Measurements from ENCODE around the gene QSER1. TPM values are rescaled to one million over a fixed set of nuclear protein-coding genes. Genes with fewer than 3 reads are reported as not detected.
"Not testable (repeated sequence)": the region's sequence is repeated elsewhere in the genome, so short reads cannot be mapped to it uniquely, and the experiment has no call there.

Gene QSER1
- total RNA-seq: 10 to 100 TPM; 14.1 to 15.2 TPM

GRCh38 chr11:32892355-32893092 lies at the start of gene QSER1:
Gene QSER1, plus strand, starts transcription at chr11:32892811. Its CDS starts 315 bp downstream, at chr11:32893126.
- Mint-ChIP-seq H3K4me1 (peaks cover 18% of the 10 kb centered on the region), H3K27me3 (no peaks in the 10 kb centered on the region), H3K9me3 (no peaks in the 10 kb centered on the region), H3K4me3 (peak within 1 kb of the TSS; percentile 88), H3K36me3 (ENCODE audit: low read depth) (peaks cover 6% of the 10 kb centered on the region), H3K27ac (peak within 1 kb of the TSS; percentile 97)
- ATAC-seq (replicated peaks): peak; percentile 66

- Mint-ChIP-seq H3K4me1 (no peaks in the 10 kb centered on the region), H3K36me3 (ENCODE audit: low read depth) (no peaks in the 10 kb centered on the region), H3K27ac (no peak overlapping the region), H3K27me3 (peaks cover 12% of the 10 kb centered on the region), H3K9me3 (no peaks in the 10 kb centered on the region), H3K4me3 (no peak overlapping the region)
- ATAC-seq (replicated peaks): no peak
These were observed 49.1 kb upstream of the QSER1 start for GRCh38 chr11:32843544-32843943.

- no peak overlapping the region for H3K27ac Mint-ChIP-seq
- H3K9me3 Mint-ChIP-seq: no peaks in the 10 kb centered on the region
- H3K27me3 Mint-ChIP-seq: peaks cover 10% of the 10 kb centered on the region
- no peaks in the 10 kb centered on the region for H3K36me3 Mint-ChIP-seq (ENCODE audit: low read depth)
- no peak overlapping the region for H3K4me3 Mint-ChIP-seq
- ATAC-seq (replicated peaks): no peak
- H3K4me1 Mint-ChIP-seq: no peaks in the 10 kb centered on the region
These were observed 45.1 kb upstream of the QSER1 start for GRCh38 chr11:32847511-32847910.

GRCh38 chr11:32849761-32850160 lies 42.9 kb upstream of the QSER1 start:
- Mint-ChIP-seq H3K27ac (no peak overlapping the region), H3K36me3 (ENCODE audit: low read depth) (no peaks in the 10 kb centered on the region), H3K4me1 (no peaks in the 10 kb centered on the region), H3K9me3 (no peaks in the 10 kb centered on the region), H3K4me3 (no peak overlapping the region), H3K27me3 (peaks cover 13% of the 10 kb centered on the region)
- no peak for ATAC-seq (replicated peaks)

GRCh38 chr11:32851251-32851650 lies 41.4 kb upstream of the QSER1 start:
- Mint-ChIP-seq H3K27ac (no peak overlapping the region), H3K4me3 (no peak overlapping the region), H3K36me3 (ENCODE audit: low read depth) (no peaks in the 10 kb centered on the region), H3K9me3 (no peaks in the 10 kb centered on the region), H3K4me1 (no peaks in the 10 kb centered on the region), H3K27me3 (peaks cover 13% of the 10 kb centered on the region)
- no peak for ATAC-seq (replicated peaks)

GRCh38 chr11:32852207-32852606 lies 40.4 kb upstream of the QSER1 start:
- H3K27ac Mint-ChIP-seq: no peak overlapping the region
- H3K4me3 Mint-ChIP-seq: no peak overlapping the region
- no peaks in the 10 kb centered on the region for H3K36me3 Mint-ChIP-seq (ENCODE audit: low read depth)
- peaks cover 11% of the 10 kb centered on the region for H3K27me3 Mint-ChIP-seq
- H3K4me1 Mint-ChIP-seq: no peaks in the 10 kb centered on the region
- ATAC-seq (replicated peaks): no peak
- H3K9me3 Mint-ChIP-seq: no peaks in the 10 kb centered on the region

- Mint-ChIP-seq H3K9me3 (no peaks in the 10 kb centered on the region), H3K4me3 (no peak overlapping the region), H3K27me3 (peaks cover 15% of the 10 kb centered on the region), H3K36me3 (ENCODE audit: low read depth) (no peaks in the 10 kb centered on the region), H3K4me1 (no peaks in the 10 kb centered on the region), H3K27ac (no peak overlapping the region)
- no peak for ATAC-seq (replicated peaks)
These were observed 37.0 kb upstream of the QSER1 start for GRCh38 chr11:32855601-32856000.

- Mint-ChIP-seq H3K9me3 (no peaks in the 10 kb centered on the region), H3K4me3 (no peak overlapping the region), H3K27me3 (peaks cover 15% of the 10 kb centered on the region), H3K27ac (no peak overlapping the region), H3K36me3 (ENCODE audit: low read depth) (no peaks in the 10 kb centered on the region), H3K4me1 (no peaks in the 10 kb centered on the region)
- ATAC-seq (replicated peaks): no peak
These were observed 33.9 kb upstream of the QSER1 start for GRCh38 chr11:32858731-32859130.

GRCh38 chr11:32861850-32862577 lies 30.6 kb upstream of the QSER1 start:
- no peak overlapping the region for H3K27ac Mint-ChIP-seq
- H3K4me3 Mint-ChIP-seq: no peak overlapping the region
- peaks cover 16% of the 10 kb centered on the region for H3K27me3 Mint-ChIP-seq
- no peaks in the 10 kb centered on the region for H3K36me3 Mint-ChIP-seq (ENCODE audit: low read depth)
- no peak for ATAC-seq (replicated peaks)
- H3K9me3 Mint-ChIP-seq: no peaks in the 10 kb centered on the region
- no peaks in the 10 kb centered on the region for H3K4me1 Mint-ChIP-seq

- no peak for ATAC-seq (replicated peaks)
- Mint-ChIP-seq H3K4me3 (no peak overlapping the region), H3K4me1 (no peaks in the 10 kb centered on the region), H3K36me3 (ENCODE audit: low read depth) (no peaks in the 10 kb centered on the region), H3K9me3 (no peaks in the 10 kb centered on the region), H3K27me3 (peaks cover 15% of the 10 kb centered on the region), H3K27ac (no peak overlapping the region)
These were observed 28.1 kb upstream of the QSER1 start for GRCh38 chr11:32864555-32864954.

GRCh38 chr11:32868752-32869151 lies 23.9 kb upstream of the QSER1 start:
- not testable (repeated sequence) for H3K27me3 Mint-ChIP-seq; H3K27ac Mint-ChIP-seq; H3K4me3 Mint-ChIP-seq; H3K9me3 Mint-ChIP-seq; H3K36me3 Mint-ChIP-seq (ENCODE audit: low read depth); H3K4me1 Mint-ChIP-seq; ATAC-seq (replicated peaks)

GRCh38 chr11:32870676-32871075 lies 21.9 kb upstream of the QSER1 start:
- H3K4me1 Mint-ChIP-seq: no peaks in the 10 kb centered on the region
- peaks cover 11% of the 10 kb centered on the region for H3K27me3 Mint-ChIP-seq
- H3K4me3 Mint-ChIP-seq: no peak overlapping the region
- H3K27ac Mint-ChIP-seq: no peak overlapping the region
- no peaks in the 10 kb centered on the region for H3K9me3 Mint-ChIP-seq
- ATAC-seq (replicated peaks): peak; percentile 44
- H3K36me3 Mint-ChIP-seq (ENCODE audit: low read depth): no peaks in the 10 kb centered on the region

GRCh38 chr11:32874132-32874531 lies 18.5 kb upstream of the QSER1 start:
- Mint-ChIP-seq H3K4me3 (no peak overlapping the region), H3K27me3 (peaks cover 13% of the 10 kb centered on the region), H3K27ac (no peak overlapping the region), H3K4me1 (no peaks in the 10 kb centered on the region), H3K9me3 (no peaks in the 10 kb centered on the region), H3K36me3 (ENCODE audit: low read depth) (no peaks in the 10 kb centered on the region)
- no peak for ATAC-seq (replicated peaks)

GRCh38 chr11:32881286-32881685 lies 11.3 kb upstream of the QSER1 start:
- H3K27me3 Mint-ChIP-seq: peaks cover 11% of the 10 kb centered on the region
- no peaks in the 10 kb centered on the region for H3K36me3 Mint-ChIP-seq (ENCODE audit: low read depth)
- no peaks in the 10 kb centered on the region for H3K9me3 Mint-ChIP-seq
- no peak overlapping the region for H3K4me3 Mint-ChIP-seq
- no peak for ATAC-seq (replicated peaks)
- H3K4me1 Mint-ChIP-seq: no peaks in the 10 kb centered on the region
- no peak overlapping the region for H3K27ac Mint-ChIP-seq

- no peak overlapping the region for H3K4me3 Mint-ChIP-seq
- no peaks in the 10 kb centered on the region for H3K36me3 Mint-ChIP-seq (ENCODE audit: low read depth)
- no peaks in the 10 kb centered on the region for H3K4me1 Mint-ChIP-seq
- no peak overlapping the region for H3K27ac Mint-ChIP-seq
- peaks cover 10% of the 10 kb centered on the region for H3K27me3 Mint-ChIP-seq
- no peaks in the 10 kb centered on the region for H3K9me3 Mint-ChIP-seq
- no peak for ATAC-seq (replicated peaks)
These were observed 9.2 kb upstream of the QSER1 start for GRCh38 chr11:32883421-32883820.

Data from activated T-helper 17 cell treated with anti-CD3 and anti-CD28 coated beads, Interleukin-2, amount 50 U/mL, for 72 hours (primary cell).